Adrenal gland (tissue), 5 donors: ENCODE results near the gene DCAF6.

Experiments used
- POLR2A ChIP-seq, 2 donors: fragments of 450-650 bp; IDR thresholded peaks; one replicate each; pipeline ENCODE4 v1.6.1; 2017; ENCODE audit warnings: antibody characterized with exemption in 2 of 2, mild to moderate bottlenecking in 2 of 2, moderate library complexity in 1 of 2
- TF ChIP-seq, protein P1 (sequence below), 6 experiments: fragments of 450-650 bp in 4 of 6; fragments of 200-600 bp in 2 of 6; sonication (generic) in 1 of 6; IDR thresholded peaks; 1 replicate in 5 of 6; 2 replicates in 1 of 6; pipeline versions ENCODE4 v1.5.1 to v1.8.0; 2016 to 2021; ENCODE audit warnings: antibody characterized with exemption in 6 of 6, mild to moderate bottlenecking in 2 of 6, moderate library complexity in 1 of 6
- donor health status: DM: no; HTN: no; CAD: no.

DNA sequence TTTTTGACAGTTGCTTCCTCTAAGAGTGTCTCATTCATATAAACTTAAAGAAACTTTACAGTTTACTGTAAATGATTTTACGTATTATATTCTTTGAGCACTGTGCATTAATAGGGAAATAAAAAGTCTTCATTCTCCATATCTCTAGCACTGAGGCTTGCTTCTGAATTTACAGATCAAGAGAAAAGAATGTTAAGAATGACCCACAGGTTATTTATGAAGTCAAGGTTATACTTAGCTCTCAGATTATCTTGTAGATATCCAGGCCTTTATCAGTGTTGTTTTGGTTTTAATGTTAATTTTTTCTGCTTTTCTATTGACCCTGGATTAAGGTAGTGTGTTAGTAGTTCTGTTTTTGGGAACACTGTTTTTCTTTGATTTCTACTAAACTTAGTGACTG is 108.8 kb downstream of the DCAF6 start:
- TF ChIP-seq, protein P1, sequence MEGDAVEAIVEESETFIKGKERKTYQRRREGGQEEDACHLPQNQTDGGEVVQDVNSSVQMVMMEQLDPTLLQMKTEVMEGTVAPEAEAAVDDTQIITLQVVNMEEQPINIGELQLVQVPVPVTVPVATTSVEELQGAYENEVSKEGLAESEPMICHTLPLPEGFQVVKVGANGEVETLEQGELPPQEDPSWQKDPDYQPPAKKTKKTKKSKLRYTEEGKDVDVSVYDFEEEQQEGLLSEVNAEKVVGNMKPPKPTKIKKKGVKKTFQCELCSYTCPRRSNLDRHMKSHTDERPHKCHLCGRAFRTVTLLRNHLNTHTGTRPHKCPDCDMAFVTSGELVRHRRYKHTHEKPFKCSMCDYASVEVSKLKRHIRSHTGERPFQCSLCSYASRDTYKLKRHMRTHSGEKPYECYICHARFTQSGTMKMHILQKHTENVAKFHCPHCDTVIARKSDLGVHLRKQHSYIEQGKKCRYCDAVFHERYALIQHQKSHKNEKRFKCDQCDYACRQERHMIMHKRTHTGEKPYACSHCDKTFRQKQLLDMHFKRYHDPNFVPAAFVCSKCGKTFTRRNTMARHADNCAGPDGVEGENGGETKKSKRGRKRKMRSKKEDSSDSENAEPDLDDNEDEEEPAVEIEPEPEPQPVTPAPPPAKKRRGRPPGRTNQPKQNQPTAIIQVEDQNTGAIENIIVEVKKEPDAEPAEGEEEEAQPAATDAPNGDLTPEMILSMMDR (IDR thresholded peaks at IDR 0.05), result no peak
- no peak for TF ChIP-seq POLR2A (IDR thresholded peaks at IDR 0.05)
